ENCODE data around the gene PKIG.
"Not testable (repeated sequence)": the region's sequence is repeated elsewhere in the genome, so short reads cannot be mapped to it uniquely, and the experiment has no call there.

- TF ChIP-seq CTCF (IDR thresholded peaks at IDR 0.05 in 4 of 5, conservative IDR thresholded peaks at IDR 0.05 in 1 of 5); POLR2A (IDR thresholded peaks at IDR 0.05): not testable (repeated sequence)
Observed at GRCh38 chr20:44654210-44654609, 71.8 kb downstream of the PKIG start.

All from gastrocnemius medialis (tissue), 4 donors.